T-helper 17 cell (primary cell): Measurements from ENCODE around the gene BEX1. TPM values are rescaled to one million over a fixed set of nuclear protein-coding genes. Genes with fewer than 3 reads are reported as not detected.
"Not testable (repeated sequence)": the region's sequence is repeated elsewhere in the genome, so short reads cannot be mapped to it uniquely, and the experiment has no call there.

Source experiments
- ATAC-seq: fragments of 150-1000 bp; cut with Tn5 transposase; 2 replicates; pipeline ENCODE4 v1.10.0; 2021; ENCODE audit warnings: mild to moderate bottlenecking, moderate library complexity
- DNase-seq, 3 donors: peaks; one replicate each; pipeline versions ENCODE4 v3.0.0 to v3.0.0-alpha.2; 2020 to 2021
- H3K9me3 ChIP-seq: one replicate; pipeline ENCODE4 v1.7.0; 2013; ENCODE audit warnings: low read length, mild to moderate bottlenecking; ENCODE audit not compliant: control insufficient read depth, poor library complexity, severe bottlenecking
- H3K27ac Mint-ChIP-seq: one replicate; pipeline ENCODE4 v1.8.0; 2022; ENCODE audit warnings: mild to moderate bottlenecking, moderate library complexity, mixed read lengths
- H3K27me3 Mint-ChIP-seq: one replicate; pipeline ENCODE4 v1.8.0; 2022; ENCODE audit warnings: mixed read lengths
- H3K36me3 Mint-ChIP-seq: one replicate; pipeline ENCODE4 v1.8.0; 2022; ENCODE audit warnings: low read depth, mixed read lengths
- H3K4me1 Mint-ChIP-seq: one replicate; pipeline ENCODE4 v1.8.0; 2022; ENCODE audit warnings: mild to moderate bottlenecking, mixed read lengths
- H3K4me3 Mint-ChIP-seq: one replicate; pipeline ENCODE4 v1.8.0; 2022; ENCODE audit warnings: mild to moderate bottlenecking, moderate library complexity, mixed read lengths
- total RNA-seq, 4 donors: library from RNA in 2 of 4; stranded (reverse) in 2 of 4; gene quantifications; one replicate each; pipeline ENCODE4 v1.2.3 and lab custom pipeline; 2022 to 2026

Gene BEX1
- under 1 TPM in 1 of 2 donors, not detected in 1; 0.81 TPM for total RNA-seq
- 0 to 0.30 reads per million in 2 donors for total RNA-seq (lab: John Stamatoyannopoulos, UW)

DNA sequence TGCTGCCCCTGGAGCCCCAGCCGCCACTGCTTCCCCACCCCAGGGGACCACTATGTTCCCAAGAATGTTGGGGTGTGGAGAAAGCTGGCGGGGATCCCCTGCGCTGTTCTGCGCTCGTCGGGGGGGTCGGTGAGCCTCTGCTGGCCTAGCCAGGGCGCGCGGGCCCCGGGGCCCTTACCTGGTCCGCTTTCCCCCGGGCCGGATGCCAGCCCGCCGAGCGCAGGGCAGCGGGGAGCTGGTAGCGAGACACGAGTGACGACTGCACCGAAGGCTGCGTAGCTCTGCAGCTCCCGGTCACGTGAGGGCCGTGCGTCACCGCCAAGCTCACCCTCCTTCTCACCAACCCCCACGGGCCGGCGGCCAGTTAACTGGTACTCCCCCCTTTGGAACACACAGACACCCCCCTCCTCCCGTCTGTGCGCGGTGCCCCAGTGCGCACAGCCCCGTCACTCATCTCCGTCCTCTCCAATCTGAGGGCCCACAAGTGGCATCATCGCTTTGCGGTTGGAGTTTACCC, at the start of gene BEX1:
Gene BEX1, minus strand, starts transcription at position 254 of the 517 bp plus-strand sequence. CDS start 897 bp downstream, outside the sequence.
- H3K36me3 Mint-ChIP-seq, result no peaks in the 10 kb centered on the region
- no peaks in the 10 kb centered on the region for H3K9me3 ChIP-seq
- peak; percentile 49 for ATAC-seq
- H3K27ac Mint-ChIP-seq, result no peak within 1 kb of the TSS
- H3K4me1 Mint-ChIP-seq, result no peaks in the 10 kb centered on the region
- H3K27me3 Mint-ChIP-seq, result peaks cover 15% of the 10 kb centered on the region
- DNase-seq, result no peak
- H3K4me3 Mint-ChIP-seq, result peak within 1 kb of the TSS; percentile 72

DNA sequence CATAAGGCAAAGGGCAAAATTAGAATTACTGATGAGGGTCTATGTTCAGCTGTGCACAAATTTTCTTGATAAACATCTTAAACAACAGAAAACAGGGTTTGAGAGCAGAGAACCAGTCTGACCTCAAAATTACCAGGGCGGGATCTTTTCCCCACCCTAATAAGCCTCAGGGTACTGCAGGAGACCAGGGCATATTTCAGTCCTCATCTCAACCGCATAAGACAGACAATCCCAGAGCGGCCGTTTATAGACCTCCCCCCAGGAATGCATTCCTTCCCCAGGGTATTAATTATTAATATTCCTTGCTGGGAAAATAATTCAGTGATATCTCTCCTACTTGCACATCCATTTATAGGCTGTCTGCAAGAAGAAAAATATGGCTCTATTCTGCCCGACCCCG, 45.5 kb upstream of the BEX1 start:
- ATAC-seq, H3K36me3 Mint-ChIP-seq, H3K4me3 Mint-ChIP-seq, H3K27ac Mint-ChIP-seq, H3K9me3 ChIP-seq, H3K27me3 Mint-ChIP-seq, H3K4me1 Mint-ChIP-seq, DNase-seq: not testable (repeated sequence)

DNA sequence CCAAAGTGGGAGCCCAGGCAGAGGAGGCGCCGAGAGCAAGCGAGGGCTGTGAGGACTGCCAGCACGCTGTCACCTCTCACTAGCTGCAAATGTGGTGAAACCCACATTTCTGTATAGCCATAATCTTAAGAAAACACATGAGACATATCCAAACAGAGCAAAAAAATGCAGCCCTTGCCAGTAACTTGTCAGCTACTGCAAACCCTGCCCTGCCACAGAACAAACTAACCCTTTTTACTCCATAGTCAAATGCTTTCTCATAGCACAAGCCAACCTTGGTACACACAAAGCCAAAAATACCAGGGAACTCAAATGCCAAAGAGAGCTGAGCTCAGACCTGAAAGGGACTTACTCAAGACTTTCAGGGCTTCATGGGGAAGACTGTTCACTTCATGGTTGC, 43.9 kb upstream of the BEX1 start:
- H3K9me3 ChIP-seq, result no peaks in the 10 kb centered on the region
- no peak overlapping the region for H3K4me3 Mint-ChIP-seq
- H3K4me1 Mint-ChIP-seq, result no peaks in the 10 kb centered on the region
- no peaks in the 10 kb centered on the region for H3K27me3 Mint-ChIP-seq
- no peaks in the 10 kb centered on the region for H3K36me3 Mint-ChIP-seq
- H3K27ac Mint-ChIP-seq, result no peak overlapping the region
- DNase-seq (no peak), ATAC-seq (no peak)

DNA sequence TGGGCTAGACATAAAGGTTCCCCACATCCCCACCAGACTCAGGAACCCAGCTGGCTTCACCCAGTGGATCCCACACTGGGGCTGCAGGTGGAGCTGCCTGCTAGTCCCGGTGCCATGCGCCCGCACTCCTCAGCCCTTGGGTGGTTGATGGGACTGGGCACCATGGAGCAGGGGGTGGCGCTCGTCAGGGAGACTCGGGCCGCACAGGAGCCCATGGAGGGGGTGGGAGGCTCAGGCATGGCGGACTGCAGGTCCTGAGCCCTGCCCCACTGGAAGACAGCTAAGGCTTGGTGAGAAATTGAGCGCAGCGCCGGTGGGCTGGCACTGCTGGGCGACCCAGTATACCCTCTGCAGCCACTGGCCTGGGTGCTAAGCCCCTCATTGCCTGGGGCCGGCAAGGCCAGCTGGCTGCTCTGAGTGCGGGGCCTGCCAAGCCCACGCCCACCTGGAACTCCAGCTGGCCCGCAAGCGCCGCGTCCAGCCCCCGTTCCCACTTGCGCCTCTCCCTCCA, 43.3 kb upstream of the BEX1 start:
- not testable (repeated sequence) for H3K27ac Mint-ChIP-seq

DNA sequence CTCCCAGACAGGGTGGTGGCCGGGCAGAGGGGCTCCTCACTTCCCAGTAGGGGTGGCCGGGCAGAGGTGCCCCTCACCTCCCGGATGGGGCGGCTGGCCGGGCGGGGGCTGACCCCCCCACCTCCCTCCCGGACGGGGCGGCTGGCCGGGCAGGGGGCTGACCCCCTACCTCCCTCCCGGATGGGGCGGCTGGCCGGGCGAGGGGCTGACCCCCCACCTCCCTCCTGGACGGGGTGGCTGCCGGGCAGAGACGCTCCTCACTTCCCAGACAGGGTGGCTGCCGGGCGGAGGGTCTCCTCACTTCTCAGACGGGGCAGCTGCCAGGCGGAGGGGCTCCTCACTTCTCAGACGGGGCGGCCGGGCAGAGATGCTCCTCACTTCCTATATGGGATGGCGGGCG, 40.4 kb upstream of the BEX1 start:
- not testable (repeated sequence) for ATAC-seq, H3K4me1 Mint-ChIP-seq, DNase-seq, H3K4me3 Mint-ChIP-seq, H3K9me3 ChIP-seq, H3K27ac Mint-ChIP-seq, H3K27me3 Mint-ChIP-seq, H3K36me3 Mint-ChIP-seq

More for the DNA sequence above, 43.3 kb upstream of the BEX1 start:
- not testable (repeated sequence) for DNase-seq, H3K9me3 ChIP-seq, H3K27me3 Mint-ChIP-seq, H3K4me3 Mint-ChIP-seq, H3K36me3 Mint-ChIP-seq, H3K4me1 Mint-ChIP-seq, ATAC-seq

DNA sequence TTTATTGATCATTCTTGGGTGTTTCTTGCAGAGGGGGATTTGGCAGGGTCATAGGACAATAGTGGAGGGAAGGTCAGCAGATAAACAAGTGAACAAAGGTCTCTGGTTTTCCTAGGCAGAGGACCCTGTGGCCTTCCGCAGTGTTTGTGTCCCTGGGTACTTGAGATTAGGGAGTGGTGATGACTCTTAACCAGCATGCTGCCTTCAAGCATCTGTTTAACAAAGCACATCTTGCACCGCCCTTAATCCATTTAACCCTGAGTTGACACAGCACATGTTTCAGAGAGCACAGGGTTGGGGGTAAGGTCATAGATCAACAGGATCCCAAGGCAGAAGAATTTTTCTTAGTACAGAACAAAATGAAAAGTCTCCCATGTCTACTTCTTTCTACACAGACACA, 39.9 kb upstream of the BEX1 start:
- H3K27ac Mint-ChIP-seq, DNase-seq, H3K4me1 Mint-ChIP-seq, H3K4me3 Mint-ChIP-seq, H3K27me3 Mint-ChIP-seq, H3K36me3 Mint-ChIP-seq, ATAC-seq, H3K9me3 ChIP-seq: not testable (repeated sequence)

DNA sequence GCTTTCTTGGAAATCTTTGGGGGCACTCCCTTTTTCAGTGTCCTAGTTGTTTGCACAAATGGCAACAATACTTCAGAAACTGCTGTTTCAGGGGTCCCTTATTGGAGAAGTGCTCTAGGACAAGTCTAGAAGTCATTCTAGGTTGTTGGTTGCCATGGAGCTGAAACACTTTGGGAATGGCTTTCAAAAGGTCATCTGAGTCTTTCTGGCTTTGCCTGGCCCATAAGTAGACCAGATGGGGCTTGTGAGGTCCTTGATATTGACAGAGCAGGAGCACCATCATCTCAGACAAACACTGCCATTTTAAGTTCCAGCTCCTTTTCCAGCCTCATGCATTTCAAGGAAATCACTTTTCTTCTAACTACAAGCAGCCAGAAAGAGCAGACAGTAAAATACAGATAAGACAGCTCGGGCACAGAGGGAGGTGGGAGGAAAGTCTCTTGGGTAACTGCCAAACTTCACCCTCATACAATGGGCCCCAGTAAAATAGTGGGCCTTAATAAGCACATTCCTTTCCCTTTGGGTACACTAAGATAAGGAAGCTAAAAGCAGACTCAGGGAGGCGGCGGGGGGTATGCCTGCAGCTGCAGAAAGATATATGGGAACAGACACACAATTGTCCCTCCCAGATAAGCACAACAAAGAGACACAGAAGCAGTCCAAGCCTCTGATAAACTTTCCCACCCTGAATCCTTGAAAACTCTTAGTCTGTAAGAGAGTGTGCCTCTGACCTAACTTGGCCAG, 37.5 kb upstream of the BEX1 start:
- Mint-ChIP-seq H3K4me1 (no peaks in the 10 kb centered on the region), H3K36me3 (no peaks in the 10 kb centered on the region), H3K27ac (no peak overlapping the region), H3K27me3 (no peaks in the 10 kb centered on the region), H3K4me3 (no peak overlapping the region)
- no peak for DNase-seq
- H3K9me3 ChIP-seq, result no peaks in the 10 kb centered on the region
- ATAC-seq, result no peak

DNA sequence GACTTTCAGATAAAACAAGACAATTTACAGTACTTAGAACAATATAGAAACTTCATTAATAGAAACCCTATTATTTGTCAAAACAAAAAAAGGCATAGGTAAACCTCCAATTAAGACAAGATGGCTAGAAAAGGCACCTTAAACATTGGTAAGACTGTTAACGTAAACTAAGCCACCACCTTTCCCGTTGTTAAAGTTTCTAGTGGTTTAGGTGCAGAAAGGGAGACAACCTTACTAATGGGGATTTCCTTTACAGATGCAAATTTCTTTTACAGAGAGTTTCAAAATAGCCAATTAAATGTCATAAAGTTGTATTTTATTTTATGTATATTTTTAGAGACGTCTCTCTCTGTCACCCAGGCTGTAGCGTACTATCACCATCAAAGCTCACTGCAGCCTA, 36.5 kb upstream of the BEX1 start:
- no peaks in the 10 kb centered on the region for H3K9me3 ChIP-seq
- ATAC-seq (no peak), DNase-seq (no peak)
- Mint-ChIP-seq H3K4me1 (no peaks in the 10 kb centered on the region), H3K4me3 (no peak overlapping the region), H3K27me3 (no peaks in the 10 kb centered on the region), H3K27ac (no peak overlapping the region), H3K36me3 (no peaks in the 10 kb centered on the region)

DNA sequence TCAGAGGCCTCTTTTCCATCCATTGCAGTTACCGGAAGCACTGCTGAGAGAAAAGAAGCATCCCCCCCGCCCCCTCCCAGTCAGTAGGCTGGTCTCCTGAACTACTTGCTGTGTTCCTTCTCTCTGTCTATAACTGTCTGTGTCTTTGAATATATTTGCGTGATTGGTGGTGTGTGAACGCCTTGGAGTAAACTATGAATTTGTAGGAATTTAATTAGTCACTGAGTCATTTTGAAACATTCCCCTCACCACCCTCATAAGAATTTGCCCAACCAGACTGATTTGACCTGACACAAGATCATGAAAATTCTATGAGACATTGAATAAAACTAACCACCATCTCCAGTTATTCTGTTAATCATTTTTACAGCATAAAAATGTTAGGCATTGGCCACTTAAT, 35.7 kb upstream of the BEX1 start:
- no peaks in the 10 kb centered on the region for H3K36me3 Mint-ChIP-seq
- no peaks in the 10 kb centered on the region for H3K4me1 Mint-ChIP-seq
- DNase-seq (no peak), ATAC-seq (no peak)
- H3K27me3 Mint-ChIP-seq, result no peaks in the 10 kb centered on the region
- H3K4me3 Mint-ChIP-seq, result no peak overlapping the region
- H3K9me3 ChIP-seq, result no peaks in the 10 kb centered on the region
- H3K27ac Mint-ChIP-seq, result no peak overlapping the region

DNA sequence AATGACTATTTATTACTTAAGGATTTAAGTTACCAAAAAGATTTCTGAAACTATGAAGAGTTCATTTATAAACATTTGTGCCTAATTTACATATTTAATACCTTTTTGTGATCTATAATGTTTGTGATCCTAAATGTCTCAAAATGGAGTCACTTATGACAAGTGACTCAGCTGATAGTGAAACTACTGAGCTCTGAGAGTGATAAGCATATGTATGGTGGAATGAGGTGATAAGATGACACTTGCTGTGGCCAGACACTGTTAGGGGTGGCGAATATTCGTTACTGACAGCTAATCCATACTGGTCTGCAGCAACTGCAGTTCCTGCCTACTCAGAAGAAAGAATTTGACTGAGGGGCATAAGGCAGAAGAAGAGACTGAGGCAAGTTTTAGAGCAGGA, 34.5 kb upstream of the BEX1 start:
- Mint-ChIP-seq H3K4me1 (no peaks in the 10 kb centered on the region), H3K27me3 (no peaks in the 10 kb centered on the region), H3K4me3 (no peak overlapping the region), H3K36me3 (no peaks in the 10 kb centered on the region), H3K27ac (no peak overlapping the region)
- no peaks in the 10 kb centered on the region for H3K9me3 ChIP-seq
- no peak for DNase-seq
- ATAC-seq, result no peak

DNA sequence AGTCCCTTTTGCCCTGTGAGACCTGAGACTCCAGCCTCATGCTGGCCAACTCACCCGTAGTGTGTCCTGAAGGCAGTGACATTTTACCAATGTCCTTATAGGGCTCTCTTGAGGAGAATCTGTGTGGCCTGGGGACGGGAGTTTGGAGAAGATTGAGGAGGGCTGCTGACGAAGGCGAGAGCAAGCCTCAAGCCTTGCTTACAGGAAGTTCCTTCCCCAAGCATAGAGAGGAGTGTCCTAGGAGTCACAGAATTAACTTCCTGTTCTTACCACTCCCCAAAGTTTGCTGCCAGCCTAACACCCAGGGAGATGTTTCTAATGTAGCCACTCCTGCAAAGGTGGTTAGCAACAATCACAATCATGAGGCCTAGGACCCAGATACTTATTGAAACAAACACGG, 29.0 kb upstream of the BEX1 start, which contains the start of gene NXF3:
Gene NXF3, minus strand, starts transcription at position 202 of the 400 bp plus-strand sequence. Its CDS starts 120 bp downstream, at position 82.
- no peaks in the 10 kb centered on the region for H3K27me3 Mint-ChIP-seq
- H3K4me1 Mint-ChIP-seq, result no peaks in the 10 kb centered on the region
- no peaks in the 10 kb centered on the region for H3K9me3 ChIP-seq
- no peak for ATAC-seq
- no peaks in the 10 kb centered on the region for H3K36me3 Mint-ChIP-seq
- H3K27ac Mint-ChIP-seq, result no peak within 1 kb of the TSS
- DNase-seq, result no peak
- no peak within 1 kb of the TSS for H3K4me3 Mint-ChIP-seq

DNA sequence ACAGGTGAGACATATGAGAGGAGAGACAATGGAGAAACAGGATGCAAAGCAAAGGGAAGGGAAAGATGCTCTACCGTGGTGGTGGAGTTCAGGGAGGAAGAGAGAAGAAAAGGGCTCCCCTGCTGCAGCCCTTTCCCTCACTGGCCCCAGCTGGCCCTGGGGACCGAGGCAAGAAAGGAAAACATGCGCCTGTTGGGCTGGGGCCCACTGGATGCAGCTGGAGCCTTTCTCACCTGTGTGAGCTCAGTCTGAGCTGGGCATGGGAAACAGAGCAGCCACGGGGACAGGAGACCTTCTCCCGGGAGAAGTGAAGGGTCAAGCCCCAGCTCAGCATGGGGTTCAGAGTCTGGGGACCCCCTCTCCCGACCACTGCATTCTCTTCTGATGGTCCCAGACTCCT, 17.1 kb upstream of the BEX1 start:
- peaks cover 5% of the 10 kb centered on the region for H3K27me3 Mint-ChIP-seq
- H3K27ac Mint-ChIP-seq, result no peak overlapping the region
- no peaks in the 10 kb centered on the region for H3K4me1 Mint-ChIP-seq
- ATAC-seq, result no peak
- no peaks in the 10 kb centered on the region for H3K36me3 Mint-ChIP-seq
- DNase-seq, result no peak
- H3K4me3 Mint-ChIP-seq, result no peak overlapping the region
- H3K9me3 ChIP-seq, result no peaks in the 10 kb centered on the region

DNA sequence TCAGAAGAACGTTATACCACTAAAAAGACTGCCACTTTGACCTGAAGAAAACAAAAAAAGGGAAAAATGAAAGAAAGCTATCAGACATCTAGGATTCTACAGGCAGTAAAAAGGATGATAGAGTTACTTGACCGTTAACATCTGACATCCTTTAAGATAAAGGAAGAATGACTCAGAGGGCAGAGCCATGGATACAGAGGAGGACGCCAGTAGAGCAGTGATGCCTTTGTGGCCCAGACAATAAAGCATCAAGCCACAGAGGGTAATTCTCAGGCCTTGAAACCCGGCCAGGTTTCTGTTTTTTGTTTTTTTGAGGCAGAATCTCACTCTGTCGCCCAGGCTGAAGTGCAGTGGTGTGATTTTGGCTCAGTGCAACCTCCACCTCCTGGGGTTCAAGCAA, 9.5 kb upstream of the BEX1 start:
- Mint-ChIP-seq H3K4me1 (no peaks in the 10 kb centered on the region), H3K4me3 (no peak overlapping the region), H3K27ac (no peak overlapping the region), H3K27me3 (no peaks in the 10 kb centered on the region), H3K36me3 (no peaks in the 10 kb centered on the region)
- H3K9me3 ChIP-seq, result no peaks in the 10 kb centered on the region
- DNase-seq (no peak), ATAC-seq (no peak)

DNA sequence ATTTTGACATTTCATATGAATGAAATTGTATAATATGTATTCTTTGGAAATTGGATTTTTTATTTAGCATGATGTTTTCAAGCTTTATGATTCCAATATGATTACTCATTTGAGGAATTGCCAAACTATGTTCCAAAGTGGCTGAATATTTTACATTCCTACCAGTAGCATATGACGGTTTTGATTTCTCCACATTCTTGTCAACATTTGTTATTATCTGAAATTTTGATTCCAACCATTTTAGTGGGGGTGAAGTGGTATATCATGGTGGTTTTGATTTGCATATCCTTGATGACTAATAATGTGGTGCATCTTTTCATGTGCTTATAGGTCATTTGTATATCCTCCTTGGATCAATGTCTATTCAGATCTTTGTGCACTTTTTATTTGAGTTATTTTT, 2.6 kb upstream of the BEX1 start:
- Mint-ChIP-seq H3K4me3 (no peak overlapping the region), H3K36me3 (no peaks in the 10 kb centered on the region), H3K27ac (no peak overlapping the region), H3K27me3 (peaks cover 15% of the 10 kb centered on the region), H3K4me1 (no peaks in the 10 kb centered on the region)
- no peaks in the 10 kb centered on the region for H3K9me3 ChIP-seq
- no peak for DNase-seq
- no peak for ATAC-seq
